Panc1 (cell line): ENCODE data around the gene NFATC1.

Source experiments
- TF ChIP-seq, protein P1 (sequence below), 2 experiments: IDR thresholded peaks; 2 replicates each; pipeline ENCODE4 v1.6.1; 2011 to 2012; ENCODE audit warnings: low read depth in 2 of 2, control low read depth in 1 of 2, low read length in 1 of 2, mild to moderate bottlenecking in 1 of 2, moderate library complexity in 1 of 2; ENCODE audit not compliant: insufficient read depth in 1 of 2
- TF ChIP-seq, protein P2 (sequence below): fragments of 450-650 bp; IDR thresholded peaks from 2 replicates; pipeline ENCODE4 v1.5.1; 2017; ENCODE audit warnings: mild to moderate bottlenecking

DNA sequence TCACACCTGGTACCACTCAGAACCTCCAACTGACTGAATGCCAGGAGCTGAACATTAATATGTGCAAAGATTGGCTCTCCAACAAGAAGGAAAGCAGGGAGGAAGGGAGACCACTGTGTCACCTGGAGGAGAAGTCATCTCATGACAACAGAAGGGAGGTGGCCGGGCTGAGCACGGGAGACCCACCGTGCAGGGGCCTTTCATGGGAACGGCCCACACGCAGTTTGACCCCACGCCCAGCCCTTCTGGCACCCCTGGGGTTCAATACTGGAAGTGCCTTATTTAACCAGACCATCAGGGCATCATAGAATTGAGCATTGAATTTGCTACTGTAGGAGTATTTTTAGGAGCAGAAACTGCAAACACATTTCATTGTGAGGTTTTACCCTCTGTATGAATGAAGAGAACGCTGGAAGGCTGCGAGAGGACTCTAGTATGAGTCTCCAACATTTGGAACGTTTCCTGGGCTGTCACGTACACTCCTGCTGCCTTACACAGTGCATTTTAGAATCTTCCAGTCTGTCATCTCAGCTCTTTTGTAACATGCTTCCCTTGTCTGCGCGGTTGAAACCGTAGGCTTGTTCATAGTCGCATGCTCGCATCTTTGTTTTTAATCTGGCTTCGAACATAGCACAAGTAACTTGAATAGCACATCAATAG is 132.1 kb downstream of the NFATC1 start:
- TF ChIP-seq, protein P1, sequence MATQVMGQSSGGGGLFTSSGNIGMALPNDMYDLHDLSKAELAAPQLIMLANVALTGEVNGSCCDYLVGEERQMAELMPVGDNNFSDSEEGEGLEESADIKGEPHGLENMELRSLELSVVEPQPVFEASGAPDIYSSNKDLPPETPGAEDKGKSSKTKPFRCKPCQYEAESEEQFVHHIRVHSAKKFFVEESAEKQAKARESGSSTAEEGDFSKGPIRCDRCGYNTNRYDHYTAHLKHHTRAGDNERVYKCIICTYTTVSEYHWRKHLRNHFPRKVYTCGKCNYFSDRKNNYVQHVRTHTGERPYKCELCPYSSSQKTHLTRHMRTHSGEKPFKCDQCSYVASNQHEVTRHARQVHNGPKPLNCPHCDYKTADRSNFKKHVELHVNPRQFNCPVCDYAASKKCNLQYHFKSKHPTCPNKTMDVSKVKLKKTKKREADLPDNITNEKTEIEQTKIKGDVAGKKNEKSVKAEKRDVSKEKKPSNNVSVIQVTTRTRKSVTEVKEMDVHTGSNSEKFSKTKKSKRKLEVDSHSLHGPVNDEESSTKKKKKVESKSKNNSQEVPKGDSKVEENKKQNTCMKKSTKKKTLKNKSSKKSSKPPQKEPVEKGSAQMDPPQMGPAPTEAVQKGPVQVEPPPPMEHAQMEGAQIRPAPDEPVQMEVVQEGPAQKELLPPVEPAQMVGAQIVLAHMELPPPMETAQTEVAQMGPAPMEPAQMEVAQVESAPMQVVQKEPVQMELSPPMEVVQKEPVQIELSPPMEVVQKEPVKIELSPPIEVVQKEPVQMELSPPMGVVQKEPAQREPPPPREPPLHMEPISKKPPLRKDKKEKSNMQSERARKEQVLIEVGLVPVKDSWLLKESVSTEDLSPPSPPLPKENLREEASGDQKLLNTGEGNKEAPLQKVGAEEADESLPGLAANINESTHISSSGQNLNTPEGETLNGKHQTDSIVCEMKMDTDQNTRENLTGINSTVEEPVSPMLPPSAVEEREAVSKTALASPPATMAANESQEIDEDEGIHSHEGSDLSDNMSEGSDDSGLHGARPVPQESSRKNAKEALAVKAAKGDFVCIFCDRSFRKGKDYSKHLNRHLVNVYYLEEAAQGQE (IDR thresholded peaks at IDR 0.05; ENCODE audit: insufficient read depth in 1 of 2, low read depth in 2 of 2, low read length in 1 of 2) = no peak
- TF ChIP-seq, protein P2, sequence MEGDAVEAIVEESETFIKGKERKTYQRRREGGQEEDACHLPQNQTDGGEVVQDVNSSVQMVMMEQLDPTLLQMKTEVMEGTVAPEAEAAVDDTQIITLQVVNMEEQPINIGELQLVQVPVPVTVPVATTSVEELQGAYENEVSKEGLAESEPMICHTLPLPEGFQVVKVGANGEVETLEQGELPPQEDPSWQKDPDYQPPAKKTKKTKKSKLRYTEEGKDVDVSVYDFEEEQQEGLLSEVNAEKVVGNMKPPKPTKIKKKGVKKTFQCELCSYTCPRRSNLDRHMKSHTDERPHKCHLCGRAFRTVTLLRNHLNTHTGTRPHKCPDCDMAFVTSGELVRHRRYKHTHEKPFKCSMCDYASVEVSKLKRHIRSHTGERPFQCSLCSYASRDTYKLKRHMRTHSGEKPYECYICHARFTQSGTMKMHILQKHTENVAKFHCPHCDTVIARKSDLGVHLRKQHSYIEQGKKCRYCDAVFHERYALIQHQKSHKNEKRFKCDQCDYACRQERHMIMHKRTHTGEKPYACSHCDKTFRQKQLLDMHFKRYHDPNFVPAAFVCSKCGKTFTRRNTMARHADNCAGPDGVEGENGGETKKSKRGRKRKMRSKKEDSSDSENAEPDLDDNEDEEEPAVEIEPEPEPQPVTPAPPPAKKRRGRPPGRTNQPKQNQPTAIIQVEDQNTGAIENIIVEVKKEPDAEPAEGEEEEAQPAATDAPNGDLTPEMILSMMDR = no peak
